ENCODE data around the gene ATP11A. TPM values are rescaled to one million over a fixed set of nuclear protein-coding genes. Genes with fewer than 3 reads are reported as not detected.

Gene ATP11A
- total RNA-seq, 1 experiment from 2014 or later: 65.3 TPM

DNA sequence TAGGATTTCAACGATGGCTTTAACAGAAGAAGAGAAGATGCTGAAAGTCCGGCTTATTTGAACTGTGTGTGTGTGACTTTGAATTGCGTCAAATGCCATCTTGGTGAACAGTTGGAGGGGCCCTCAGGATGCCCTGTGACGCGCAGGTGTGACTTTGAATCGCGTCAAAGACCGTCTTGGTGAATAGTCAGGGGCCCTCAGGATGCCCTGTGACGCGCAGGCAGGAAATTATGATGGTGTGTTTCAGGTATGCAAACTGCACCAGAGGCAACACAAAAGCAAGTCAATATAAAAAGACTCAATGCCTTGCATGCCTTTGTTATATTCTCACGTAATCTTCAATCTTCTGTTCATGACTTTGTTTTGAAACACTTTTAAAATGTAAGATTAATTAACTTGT, 29.2 kb downstream of the ATP11A start:
- peaks cover 13 to 35% of the 10 kb centered on the region in 2 experiments for H3K9me3 Mint-ChIP-seq
- H3K4me3 Mint-ChIP-seq: no peak overlapping the region
- Histone ChIP-seq H4K8ac (replicated peaks; ENCODE audit: insufficient read length, low read depth, low read length) (no peak overlapping the region), H2AK5ac (ENCODE audit: insufficient read length, low read length) (no peak overlapping the region), H3K4ac (ENCODE audit: low read depth, low read length) (no peak overlapping the region), H3K4me1 (ENCODE audit: insufficient read depth, low read length) (peaks cover 12% of the 10 kb centered on the region; the same call in 1 of the 2 replicates), H2BK15ac (ENCODE audit: low read depth, low read length) (no peak overlapping the region), H3K27ac (ENCODE audit: insufficient read length, low read depth, low read length) (no peak overlapping the region), H3K14ac (ENCODE audit: insufficient read depth, low read length) (no peak overlapping the region), H4K5ac (ENCODE audit: insufficient read length, low read depth, low read length) (no peak overlapping the region), H4K91ac (ENCODE audit: insufficient read length, low read depth, low read length) (no peak overlapping the region), H3K79me1 (ENCODE audit: insufficient read depth, low read depth, low read length, poor library complexity, severe bottlenecking) (no peaks in the 10 kb centered on the region), H3K23me2 (ENCODE audit: insufficient read length, low read depth, low read length, poor library complexity, severe bottlenecking) (no peaks in the 10 kb centered on the region), H3K9ac (ENCODE audit: extremely low read depth, insufficient read length, low read length) (no peak overlapping the region), H3K27me3 (ENCODE audit: insufficient read depth, low read length) (no peaks in the 10 kb centered on the region), H2BK5ac (ENCODE audit: insufficient read length, low read length) (no peak overlapping the region), H3K9me3 (ENCODE audit: control insufficient read depth, low read depth, low read length) (no peaks in the 10 kb centered on the region), H3K79me2 (ENCODE audit: insufficient read depth, low read length) (peaks cover 4% of the 10 kb centered on the region; the same call in 1 of the 2 replicates), H2BK12ac (ENCODE audit: insufficient read length, low read depth, low read length) (no peak overlapping the region), H3K4me2 (ENCODE audit: insufficient read depth, insufficient read length, low read length) (no peak overlapping the region), H4K20me1 (ENCODE audit: control insufficient read depth, insufficient read depth, insufficient read length) (no peaks in the 10 kb centered on the region), H3K23ac (ENCODE audit: insufficient read length, low read depth, low read length) (no peak overlapping the region), H3K56ac (ENCODE audit: insufficient read length, low read depth, low read length) (no peak overlapping the region), H3K18ac (ENCODE audit: insufficient read length, low read depth, low read length) (no peak overlapping the region), H2BK20ac (ENCODE audit: low read depth, low read length, poor library complexity, severe bottlenecking) (no peak overlapping the region), H2BK120ac (ENCODE audit: low read depth, low read length, poor library complexity, severe bottlenecking) (no peak overlapping the region), H2AFZ (ENCODE audit: low read length) (no peak overlapping the region), H3T11ph (ENCODE audit: low read length) (no peak overlapping the region)
- peaks cover 10 to 57% (median 27%) of the 10 kb centered on the region in 3 experiments for H3K36me3 Mint-ChIP-seq (ENCODE audit: insufficient read depth in 1 of 3, low read depth in 3 of 3)
- H3K4me1 Mint-ChIP-seq: peaks cover 67 to 68% of the 10 kb centered on the region in 2 experiments
- TF ChIP-seq, protein P1, sequence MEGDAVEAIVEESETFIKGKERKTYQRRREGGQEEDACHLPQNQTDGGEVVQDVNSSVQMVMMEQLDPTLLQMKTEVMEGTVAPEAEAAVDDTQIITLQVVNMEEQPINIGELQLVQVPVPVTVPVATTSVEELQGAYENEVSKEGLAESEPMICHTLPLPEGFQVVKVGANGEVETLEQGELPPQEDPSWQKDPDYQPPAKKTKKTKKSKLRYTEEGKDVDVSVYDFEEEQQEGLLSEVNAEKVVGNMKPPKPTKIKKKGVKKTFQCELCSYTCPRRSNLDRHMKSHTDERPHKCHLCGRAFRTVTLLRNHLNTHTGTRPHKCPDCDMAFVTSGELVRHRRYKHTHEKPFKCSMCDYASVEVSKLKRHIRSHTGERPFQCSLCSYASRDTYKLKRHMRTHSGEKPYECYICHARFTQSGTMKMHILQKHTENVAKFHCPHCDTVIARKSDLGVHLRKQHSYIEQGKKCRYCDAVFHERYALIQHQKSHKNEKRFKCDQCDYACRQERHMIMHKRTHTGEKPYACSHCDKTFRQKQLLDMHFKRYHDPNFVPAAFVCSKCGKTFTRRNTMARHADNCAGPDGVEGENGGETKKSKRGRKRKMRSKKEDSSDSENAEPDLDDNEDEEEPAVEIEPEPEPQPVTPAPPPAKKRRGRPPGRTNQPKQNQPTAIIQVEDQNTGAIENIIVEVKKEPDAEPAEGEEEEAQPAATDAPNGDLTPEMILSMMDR (conservative IDR thresholded peaks at IDR 0.05): no peak
- WGBS (ENCODE audit: extremely low coverage, insufficient read length, low lambda C conversion rate): no CpG with 5 or more reads among the region's 11 CpGs
- peak overlapping the region in 1 of 3 experiments; percentile 91; a peak in 2 of 7 replicates for H3K27ac Mint-ChIP-seq
- no peak for DNase-seq
- peaks cover 1% of the 10 kb centered on the region; the same call in 1 of the 2 replicates for H3K27me3 Mint-ChIP-seq (ENCODE audit: low read depth)

All from H9 (cell line).